Stimulated activated memory B cell treated with anti-CD40 and anti-IgM and Interleukin-4, amounts not matched to agents 10 μg/mL and 1 μg/mL and 100 μg/mL, for 72 hours (primary cell): ENCODE data around the gene ZBED4.

Experiments
- ATAC-seq: fragments of 150-1000 bp; cut with Tn5 transposase; 2 replicates; pipeline ENCODE4 v1.10.0; 2021
- H3K27ac Mint-ChIP-seq: one replicate; pipeline ENCODE4 v1.8.0; 2022; ENCODE audit warnings: mild to moderate bottlenecking, mixed read lengths
- H3K27me3 Mint-ChIP-seq: one replicate; pipeline ENCODE4 v1.8.0; 2022; ENCODE audit warnings: mixed read lengths
- H3K36me3 Mint-ChIP-seq: one replicate; pipeline ENCODE4 v1.8.0; 2022; ENCODE audit warnings: mixed read lengths
- H3K4me1 Mint-ChIP-seq: one replicate; pipeline ENCODE4 v1.8.0; 2022; ENCODE audit warnings: mixed read lengths
- H3K4me3 Mint-ChIP-seq: one replicate; pipeline ENCODE4 v1.8.0; 2022; ENCODE audit warnings: mild to moderate bottlenecking, moderate library complexity, mixed read lengths
- H3K9me3 Mint-ChIP-seq: one replicate; pipeline ENCODE4 v1.8.0; 2022; ENCODE audit warnings: mixed read lengths

ZBED4 gene

GRCh38 chr22:49922484-49922883 is 68.8 kb downstream of the ZBED4 start:
- H3K9me3 Mint-ChIP-seq: no peaks in the 10 kb centered on the region
- no peak for ATAC-seq
- H3K36me3 Mint-ChIP-seq: peaks cover 20% of the 10 kb centered on the region
- H3K27ac Mint-ChIP-seq: no peak overlapping the region
- H3K4me1 Mint-ChIP-seq: peaks cover 61% of the 10 kb centered on the region
- no peak overlapping the region for H3K4me3 Mint-ChIP-seq
- H3K27me3 Mint-ChIP-seq: no peaks in the 10 kb centered on the region

DNA sequence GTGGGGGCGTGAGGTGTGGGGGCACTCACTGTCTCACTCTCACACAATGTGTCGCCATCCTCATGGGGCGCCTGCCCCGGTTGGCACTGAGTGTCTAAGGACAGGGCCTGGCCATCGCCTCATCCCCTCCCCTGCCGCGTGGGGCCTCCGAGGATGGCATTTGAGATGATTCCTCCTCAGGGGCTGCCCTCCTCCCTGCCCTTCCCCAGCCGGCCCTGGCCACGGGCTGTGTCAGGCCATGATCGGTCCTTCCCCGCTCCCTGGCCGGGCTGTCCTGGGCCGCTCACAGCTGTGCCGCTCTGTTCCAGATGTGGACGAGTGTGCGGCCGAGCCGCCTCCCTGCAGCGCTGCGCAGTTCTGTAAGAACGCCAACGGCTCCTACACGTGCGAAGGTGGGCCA is 69.3 kb downstream of the ZBED4 start:
- H3K4me1 Mint-ChIP-seq: peaks cover 63% of the 10 kb centered on the region
- H3K36me3 Mint-ChIP-seq: peaks cover 21% of the 10 kb centered on the region
- no peaks in the 10 kb centered on the region for H3K9me3 Mint-ChIP-seq
- no peaks in the 10 kb centered on the region for H3K27me3 Mint-ChIP-seq
- H3K27ac Mint-ChIP-seq: peak overlapping the region; percentile 89
- no peak for ATAC-seq
- H3K4me3 Mint-ChIP-seq: no peak overlapping the region

DNA sequence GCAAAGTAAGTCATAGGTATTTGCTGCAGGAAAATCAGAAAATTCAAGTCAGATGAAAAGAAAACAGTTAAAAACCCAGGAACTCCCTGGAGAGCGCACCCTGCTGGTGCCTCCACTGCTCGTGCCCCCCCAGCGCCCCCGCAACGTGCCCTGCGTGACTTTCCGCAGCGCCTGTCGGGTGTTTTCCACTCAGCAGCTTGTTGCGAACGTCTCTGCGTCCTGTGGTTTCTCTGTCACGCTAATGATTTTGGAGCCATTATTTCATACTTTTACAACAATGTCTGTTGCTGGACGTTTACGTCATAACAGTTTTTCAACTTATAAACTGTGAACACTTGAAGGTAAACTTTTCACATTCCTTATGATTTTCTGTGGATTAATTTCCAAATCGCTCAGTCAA is 69.8 kb downstream of the ZBED4 start:
- H3K27me3 Mint-ChIP-seq: no peaks in the 10 kb centered on the region
- H3K4me1 Mint-ChIP-seq: peaks cover 68% of the 10 kb centered on the region
- ATAC-seq: no peak
- H3K27ac Mint-ChIP-seq: peak overlapping the region; percentile 89
- H3K36me3 Mint-ChIP-seq: peaks cover 21% of the 10 kb centered on the region
- no peak overlapping the region for H3K4me3 Mint-ChIP-seq
- H3K9me3 Mint-ChIP-seq: no peaks in the 10 kb centered on the region

DNA sequence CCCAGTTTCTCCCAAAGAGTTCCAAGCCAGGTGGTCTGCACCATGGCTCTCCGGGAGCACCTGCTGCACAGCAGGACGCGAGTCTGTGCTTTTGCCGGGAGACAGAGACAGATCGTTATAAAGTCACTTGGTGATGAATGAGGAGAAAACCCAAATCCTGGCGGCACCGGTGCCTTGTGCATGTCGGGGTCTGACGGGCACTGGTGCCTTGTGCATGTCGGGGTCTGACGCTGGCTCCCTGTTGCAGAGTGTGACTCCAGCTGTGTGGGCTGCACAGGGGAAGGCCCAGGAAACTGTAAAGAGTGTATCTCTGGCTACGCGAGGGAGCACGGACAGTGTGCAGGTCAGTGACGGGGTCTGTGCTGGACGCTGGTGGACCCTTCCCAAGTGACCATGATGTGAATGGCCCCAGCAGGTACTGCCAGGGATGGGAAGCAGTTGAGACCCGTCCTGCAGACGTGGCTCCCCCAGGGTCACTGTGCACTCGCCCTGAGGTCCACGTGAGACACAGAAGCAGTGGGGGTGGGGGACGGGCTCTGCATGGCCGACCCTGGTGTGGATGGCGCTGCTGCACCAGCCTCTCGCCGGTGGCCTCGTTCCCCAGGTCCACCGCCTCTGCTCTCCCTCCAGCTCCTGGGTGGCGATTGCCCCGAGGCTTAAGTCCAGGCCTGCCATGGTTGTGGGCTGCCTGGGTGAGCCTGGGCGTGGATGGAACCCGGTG is 70.6 kb downstream of the ZBED4 start:
- Mint-ChIP-seq H3K36me3 (peaks cover 21% of the 10 kb centered on the region), H3K9me3 (no peaks in the 10 kb centered on the region), H3K4me1 (peaks cover 73% of the 10 kb centered on the region), H3K4me3 (peak overlapping the region; percentile 71), H3K27me3 (no peaks in the 10 kb centered on the region), H3K27ac (peak overlapping the region; percentile 89)
- no peak for ATAC-seq

- peak overlapping the region; percentile 71 for H3K4me3 Mint-ChIP-seq
- H3K4me1 Mint-ChIP-seq: peaks cover 70% of the 10 kb centered on the region
- peak; percentile 79 for ATAC-seq
Measured at GRCh38 chr22:49925525-49926128, 72.0 kb downstream of the ZBED4 start.

GRCh38 chr22:49926916-49927315 is 73.3 kb downstream of the ZBED4 start:
- Mint-ChIP-seq H3K4me3 (peak overlapping the region; percentile 47), H3K4me1 (peaks cover 81% of the 10 kb centered on the region), H3K9me3 (no peaks in the 10 kb centered on the region), H3K27ac (peak overlapping the region; percentile 89), H3K27me3 (no peaks in the 10 kb centered on the region), H3K36me3 (peaks cover 15% of the 10 kb centered on the region)
- no peak for ATAC-seq

More at GRCh38 chr22:49925525-49926128, 72.0 kb downstream of the ZBED4 start:
- peak overlapping the region; percentile 89 for H3K27ac Mint-ChIP-seq
- H3K36me3 Mint-ChIP-seq: peaks cover 15% of the 10 kb centered on the region
- no peaks in the 10 kb centered on the region for H3K27me3 Mint-ChIP-seq
- no peaks in the 10 kb centered on the region for H3K9me3 Mint-ChIP-seq

DNA sequence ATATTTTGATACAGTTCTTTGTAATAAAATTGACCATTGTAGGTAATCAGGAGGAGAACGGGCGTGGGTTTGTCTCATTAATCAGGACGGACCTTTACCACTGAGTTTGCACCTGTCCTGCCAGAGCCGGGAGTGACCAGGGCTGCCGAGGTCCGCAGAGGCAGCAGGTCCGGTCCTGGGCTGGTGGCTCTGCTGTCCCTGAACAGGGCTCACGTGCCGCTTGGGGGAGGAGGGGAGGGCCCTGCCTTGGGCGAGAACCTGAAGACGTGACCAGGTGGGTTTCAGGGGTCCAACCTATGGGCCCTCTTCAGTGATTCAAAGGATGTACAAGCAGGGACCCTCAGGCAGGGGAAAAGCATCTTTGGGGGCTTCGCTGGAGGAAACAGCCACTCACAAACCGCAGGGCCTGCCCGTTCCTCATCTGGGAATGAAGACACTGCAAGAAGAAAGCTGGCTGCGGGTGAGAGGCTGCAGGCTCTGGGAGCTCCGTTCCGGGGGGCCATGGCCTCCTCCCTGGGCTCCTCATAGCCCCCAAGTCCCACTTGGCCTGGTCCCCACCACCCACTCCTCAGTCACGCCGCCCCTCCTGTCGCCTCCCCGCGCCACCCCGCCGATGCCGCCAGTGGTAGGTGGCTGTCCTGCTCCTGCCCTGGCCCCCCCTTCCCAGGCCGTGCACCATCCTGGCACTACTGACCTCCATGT is 74.0 kb downstream of the ZBED4 start:
- H3K9me3 Mint-ChIP-seq: no peaks in the 10 kb centered on the region
- peak overlapping the region; percentile 89 for H3K27ac Mint-ChIP-seq
- H3K27me3 Mint-ChIP-seq: no peaks in the 10 kb centered on the region
- H3K4me3 Mint-ChIP-seq: no peak overlapping the region
- no peak for ATAC-seq
- H3K36me3 Mint-ChIP-seq: peaks cover 9% of the 10 kb centered on the region
- H3K4me1 Mint-ChIP-seq: peaks cover 78% of the 10 kb centered on the region

DNA sequence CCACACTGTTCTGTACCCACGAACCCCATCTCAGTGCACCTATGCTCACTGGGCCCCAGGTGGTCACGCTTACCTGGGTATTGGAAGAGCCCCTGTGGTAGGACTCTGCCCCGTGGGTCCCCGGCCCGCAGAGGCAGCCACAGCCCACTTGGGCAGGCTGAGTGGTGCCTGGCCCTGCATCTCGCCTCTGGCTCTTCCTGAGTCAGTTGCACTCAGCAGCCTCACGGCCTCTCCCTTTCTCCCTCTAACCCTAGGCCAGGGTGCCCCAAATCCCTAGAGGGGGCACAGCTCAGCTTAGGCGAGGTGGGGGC is 74.5 kb downstream of the ZBED4 start:
- peak overlapping the region; percentile 58 for H3K4me3 Mint-ChIP-seq
- H3K9me3 Mint-ChIP-seq: no peaks in the 10 kb centered on the region
- no peak for ATAC-seq
- no peaks in the 10 kb centered on the region for H3K27me3 Mint-ChIP-seq
- peaks cover 9% of the 10 kb centered on the region for H3K36me3 Mint-ChIP-seq
- H3K27ac Mint-ChIP-seq: peak overlapping the region; percentile 76
- peaks cover 82% of the 10 kb centered on the region for H3K4me1 Mint-ChIP-seq

DNA sequence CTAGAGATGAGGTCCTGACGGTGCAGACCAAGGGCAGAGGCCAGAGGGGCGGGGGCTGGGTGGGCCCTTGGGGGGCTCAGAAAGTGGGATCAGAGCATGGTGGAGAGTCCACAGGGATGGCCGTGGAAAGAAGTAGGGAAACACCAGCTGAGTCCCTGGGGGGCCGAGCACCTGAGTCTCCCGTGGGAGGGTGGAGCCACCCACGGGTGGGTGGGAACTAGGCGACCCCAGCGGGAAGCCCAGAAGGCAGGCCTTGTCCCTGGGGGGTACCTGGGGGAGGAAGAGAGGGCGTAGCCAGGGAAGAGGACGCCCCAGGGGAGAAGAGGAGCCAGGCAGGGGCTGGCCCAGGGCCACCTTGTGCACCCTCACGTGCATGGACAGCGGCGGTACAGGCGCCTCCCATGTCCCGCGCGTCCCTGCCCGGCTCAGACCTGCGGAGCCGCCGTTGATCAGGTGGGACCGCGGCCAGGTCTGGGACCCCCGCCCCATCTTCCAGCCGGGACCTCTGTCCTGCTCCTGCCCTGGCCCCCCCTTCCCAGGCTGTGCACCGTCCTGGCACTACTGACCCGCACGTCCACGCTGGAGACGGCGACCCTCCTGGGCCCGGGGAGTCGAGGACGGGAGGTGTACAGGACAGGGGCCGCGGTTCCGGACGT is 75.0 kb downstream of the ZBED4 start:
- no peaks in the 10 kb centered on the region for H3K9me3 Mint-ChIP-seq
- H3K4me3 Mint-ChIP-seq: peak overlapping the region; percentile 58
- peak overlapping the region; percentile 76 for H3K27ac Mint-ChIP-seq

DNA sequence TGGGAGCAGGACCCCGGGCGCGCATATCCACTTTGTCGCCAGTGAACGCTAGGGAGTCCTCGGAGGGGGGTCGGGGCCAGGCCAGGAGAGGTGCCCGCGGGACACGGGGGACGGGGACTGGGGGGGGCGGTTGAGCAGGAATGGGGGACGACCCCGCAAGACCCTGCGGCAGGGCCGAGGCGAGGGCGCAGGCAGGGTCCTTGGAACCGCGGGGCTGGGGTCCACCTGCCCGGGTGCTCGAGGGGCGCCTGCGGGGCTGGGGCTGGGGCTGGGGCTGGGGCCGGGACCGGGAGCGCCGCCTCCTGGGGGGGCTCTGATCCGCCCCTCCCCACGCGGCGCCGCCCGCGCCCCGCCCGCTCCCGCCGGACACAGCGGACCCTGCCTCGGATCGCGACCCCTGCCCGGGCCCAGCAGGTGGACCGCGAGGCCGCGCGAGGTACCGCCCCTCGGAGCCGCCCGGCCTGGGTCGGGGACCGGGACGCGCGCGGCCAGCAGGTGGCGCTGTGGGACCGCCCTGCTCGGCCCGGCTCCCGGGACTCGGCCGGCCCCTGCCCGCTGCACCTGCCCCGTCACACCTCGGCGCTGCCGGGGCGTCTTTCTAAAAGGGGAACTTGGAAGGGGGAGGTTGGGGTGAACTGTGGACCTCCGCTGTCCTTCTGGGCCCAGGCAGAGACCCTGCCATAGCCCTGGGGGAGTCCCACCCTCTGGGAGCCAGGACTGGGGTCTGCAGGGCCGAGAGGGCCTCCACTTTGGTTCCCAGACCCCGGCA is 75.8 kb downstream of the ZBED4 start:
- Mint-ChIP-seq H3K4me1 (peaks cover 81% of the 10 kb centered on the region), H3K27me3 (no peaks in the 10 kb centered on the region), H3K4me3 (peak overlapping the region; percentile 58)

More for the DNA sequence above, 75.0 kb downstream of the ZBED4 start:
- Mint-ChIP-seq H3K4me1 (peaks cover 82% of the 10 kb centered on the region), H3K27me3 (no peaks in the 10 kb centered on the region), H3K36me3 (peaks cover 9% of the 10 kb centered on the region)
- ATAC-seq: no peak

DNA sequence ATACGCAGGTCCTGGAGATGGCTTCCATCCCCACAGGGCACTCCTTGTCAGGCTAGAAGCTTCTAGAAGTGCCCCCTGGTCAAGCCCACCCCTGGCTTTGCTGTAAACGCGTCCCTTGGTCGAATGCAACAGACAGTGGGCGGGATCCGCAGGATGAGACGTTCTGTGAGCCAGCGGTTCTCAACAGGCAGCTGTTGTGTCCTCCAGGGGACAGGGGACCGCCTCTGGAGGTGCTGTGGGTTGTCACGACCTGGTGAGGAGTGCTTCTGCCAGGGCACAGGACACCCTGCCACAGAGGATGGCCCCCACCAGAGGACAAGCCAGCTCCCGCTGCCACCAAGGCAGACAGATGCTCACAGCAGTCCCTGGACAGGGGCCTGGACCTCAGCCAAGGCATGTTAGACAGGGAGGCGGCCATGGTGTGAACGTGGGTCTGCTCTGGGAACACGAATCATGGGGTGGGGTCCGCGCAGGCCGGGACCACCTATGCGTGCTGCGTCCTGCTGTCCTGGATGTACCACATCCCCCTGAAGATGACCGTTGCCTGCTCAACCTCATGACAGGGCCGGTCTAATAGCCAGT is 76.4 kb downstream of the ZBED4 start:
- Mint-ChIP-seq H3K27ac (peak overlapping the region; percentile 88), H3K27me3 (no peaks in the 10 kb centered on the region), H3K4me3 (peak overlapping the region; percentile 31), H3K4me1 (peaks cover 75% of the 10 kb centered on the region), H3K36me3 (peaks cover 9% of the 10 kb centered on the region), H3K9me3 (no peaks in the 10 kb centered on the region)
- ATAC-seq: no peak

More for the DNA sequence above, 75.8 kb downstream of the ZBED4 start:
- Mint-ChIP-seq H3K9me3 (no peaks in the 10 kb centered on the region), H3K36me3 (peaks cover 9% of the 10 kb centered on the region), H3K27ac (peak overlapping the region; percentile 88)
- ATAC-seq: peak; percentile 74

DNA sequence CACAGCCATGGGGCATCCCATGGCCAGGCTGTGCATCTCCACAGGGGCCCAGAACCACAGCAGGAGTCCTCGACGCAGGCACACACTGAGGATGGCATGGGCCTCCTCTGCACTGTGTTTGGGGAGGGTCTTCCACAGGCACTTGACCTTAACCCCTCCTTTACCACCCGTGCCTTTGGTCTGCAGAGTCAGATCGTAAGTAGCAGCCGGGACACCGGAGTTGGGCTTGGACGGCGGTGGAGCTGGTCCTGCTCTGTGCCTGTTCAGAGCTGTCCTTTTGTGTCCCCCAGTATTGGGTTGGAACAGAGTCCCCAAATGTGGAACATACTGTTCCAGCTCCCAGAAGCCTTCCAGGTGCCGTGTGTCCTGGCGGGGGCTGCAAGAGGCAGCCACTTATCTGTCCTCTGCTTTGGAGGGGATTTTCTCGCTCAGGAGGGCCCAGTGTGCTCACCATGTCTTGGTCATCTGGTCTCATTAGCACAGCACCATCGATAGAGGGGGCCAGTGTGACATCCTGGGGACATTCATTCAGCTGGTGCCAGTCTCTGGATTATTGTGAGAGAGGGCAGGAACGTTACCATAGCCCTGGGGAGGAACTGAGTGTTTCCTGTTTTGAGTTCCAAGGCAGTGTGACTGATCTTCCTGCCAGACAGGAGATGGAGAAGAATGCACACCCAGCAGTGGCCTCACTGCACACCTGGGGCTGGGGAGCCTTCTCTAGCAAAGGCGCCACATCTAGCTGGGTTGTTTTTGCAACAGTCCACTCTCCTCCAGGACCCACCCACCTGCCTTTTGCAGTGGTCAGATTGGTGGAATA is 77.2 kb downstream of the ZBED4 start:
- ATAC-seq: peak; percentile 65
- Mint-ChIP-seq H3K9me3 (no peaks in the 10 kb centered on the region), H3K36me3 (peaks cover 9% of the 10 kb centered on the region), H3K27ac (peak overlapping the region; percentile 88), H3K4me3 (peak overlapping the region; percentile 45), H3K4me1 (peaks cover 68% of the 10 kb centered on the region), H3K27me3 (no peaks in the 10 kb centered on the region)

DNA sequence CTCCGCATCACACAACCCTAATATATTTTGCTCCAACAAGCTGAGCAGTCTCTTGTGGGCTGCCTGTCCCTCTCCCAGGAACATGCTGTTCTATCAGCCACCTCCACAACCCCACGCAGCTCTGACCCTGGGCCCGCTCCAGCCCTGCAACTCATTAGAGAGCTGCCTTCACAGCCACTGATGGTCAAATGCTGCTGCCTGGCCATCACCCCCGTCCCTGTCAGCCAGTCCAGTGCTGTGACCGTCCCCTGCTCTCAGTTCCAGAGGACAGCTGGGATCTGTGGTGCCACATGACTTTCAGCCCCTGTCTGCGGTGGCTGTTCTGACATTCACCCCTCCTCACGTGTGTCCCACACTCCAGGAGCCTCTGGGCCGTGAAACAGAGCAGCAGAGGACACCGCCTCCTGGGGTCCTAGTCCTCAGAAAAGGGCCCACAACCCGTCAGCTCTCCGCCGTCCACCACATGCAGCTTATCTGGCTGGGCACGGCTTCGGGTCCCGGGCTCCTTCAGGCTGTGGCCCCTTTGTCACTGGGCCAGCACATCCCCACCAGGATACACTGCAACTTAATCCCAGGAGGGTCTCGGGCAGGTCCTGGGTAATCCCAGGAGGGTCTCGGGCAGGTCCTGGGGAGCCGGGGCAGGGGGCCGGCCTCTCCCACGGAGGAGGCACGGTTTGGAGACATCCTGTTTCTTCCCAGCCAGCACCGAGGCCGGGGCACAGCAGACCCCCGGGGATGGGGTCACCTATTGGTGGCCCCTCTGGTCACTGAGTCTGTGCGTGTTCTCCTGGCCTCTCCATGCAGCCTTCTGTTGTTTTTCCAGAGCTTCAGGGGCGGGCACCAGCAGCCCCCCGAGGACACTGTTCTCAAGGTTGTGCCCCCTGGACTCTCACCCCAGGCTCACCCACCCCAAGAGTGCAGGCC is 79.9 kb downstream of the ZBED4 start:
- peak overlapping the region; percentile 86 for H3K27ac Mint-ChIP-seq
- H3K4me3 Mint-ChIP-seq: peak overlapping the region; percentile 83

More for the DNA sequence above, 79.9 kb downstream of the ZBED4 start:
- H3K27me3 Mint-ChIP-seq: no peaks in the 10 kb centered on the region
- peaks cover 62% of the 10 kb centered on the region for H3K4me1 Mint-ChIP-seq
- no peaks in the 10 kb centered on the region for H3K36me3 Mint-ChIP-seq
- no peaks in the 10 kb centered on the region for H3K9me3 Mint-ChIP-seq
- ATAC-seq: no peak
